OCI-LY7 (cell line): ENCODE results near the gene ALOX5. TPM values are rescaled to one million over a fixed set of nuclear protein-coding genes. Genes with fewer than 3 reads are reported as not detected.

Experiments
- BruUV-seq: library from RNA; stranded (reverse); fragments of 400-500 nt; replicated peaks from 2 replicates; lab custom pipeline; 2021; lab: Mats Ljungman, UMichigan
- CTCF ChIA-PET: fragments of 300-600 bp; sonication (Branson Sonifier 250); formaldehyde crosslinking; loops from one replicate; lab custom pipeline; 2022; ENCODE audit warnings: antibody characterized with exemption; ENCODE audit not compliant: unreplicated experiment; lab: Charles Lee
- POLR2A ChIA-PET: fragments of 300-600 bp; sonication (Branson Sonifier 250); formaldehyde crosslinking; loops from one replicate; lab custom pipeline; 2022; ENCODE audit warnings: antibody characterized with exemption; lab: Charles Lee
- DNase-seq: peaks from one replicate; pipeline ENCODE4 v3.0.0-alpha.2; 2015; ENCODE audit warnings: low spot score
- H2AFZ ChIP-seq: fragments of 200-600 bp; sonication (generic), shearing (Covaris generic); 2 replicates; pipeline ENCODE4 v1.6.1; 2014; ENCODE audit warnings: mild to moderate bottlenecking, antibody characterized with exemption, low read length, moderate library complexity
- H3K27ac ChIP-seq: fragments of 200-600 bp; sonication (generic); 2 replicates; pipeline ENCODE4 v1.5.1; 2014; ENCODE audit warnings: mixed run types, low read depth, mild to moderate bottlenecking, moderate library complexity, low read length, inconsistent platforms; ENCODE audit not compliant: poor library complexity, severe bottlenecking
- H3K36me3 ChIP-seq: fragments of 200-600 bp; sonication (generic); 2 replicates; pipeline ENCODE4 v1.6.1; 2014; ENCODE audit warnings: mild to moderate bottlenecking, antibody characterized with exemption, low read length, moderate library complexity, mixed read lengths; ENCODE audit not compliant: insufficient read depth
- H3K4me1 ChIP-seq: fragments of 200-600 bp; sonication (generic); 2 replicates; pipeline ENCODE4 v1.5.1; 2014; ENCODE audit warnings: mild to moderate bottlenecking, low read length; ENCODE audit not compliant: insufficient read depth, poor library complexity, severe bottlenecking
- H3K4me2 ChIP-seq: fragments of 200-600 bp; sonication (generic); 2 replicates; pipeline ENCODE4 v1.6.1; 2014; ENCODE audit warnings: mild to moderate bottlenecking, low read length
- H3K4me3 ChIP-seq: fragments of 200-600 bp; sonication (generic); 2 replicates; pipeline ENCODE4 v1.5.1; 2014; ENCODE audit warnings: mild to moderate bottlenecking, low read depth, low read length; ENCODE audit not compliant: poor library complexity, severe bottlenecking
- H3K79me2 ChIP-seq: fragments of 200-600 bp; sonication (generic); 2 replicates; pipeline ENCODE4 v1.6.1; 2016; ENCODE audit warnings: low read depth, mild to moderate bottlenecking, low read length, moderate library complexity, mixed read lengths; ENCODE audit not compliant: insufficient read depth
- H3K9me2 ChIP-seq: fragments of 200-600 bp; sonication (generic); 2 replicates; pipeline ENCODE4 v1.6.1; 2016; ENCODE audit warnings: mild to moderate bottlenecking, low read length, mixed read lengths; ENCODE audit not compliant: insufficient read depth
- H3K9me3 ChIP-seq: fragments of 200-600 bp; sonication (generic); 2 replicates; pipeline ENCODE4 v1.6.1; 2014; ENCODE audit warnings: mild to moderate bottlenecking, mixed run types, low read length, mixed read lengths
- H4K20me1 ChIP-seq: fragments of 200-600 bp; sonication (generic); 2 replicates; pipeline ENCODE4 v1.6.1; 2014; ENCODE audit warnings: mild to moderate bottlenecking, antibody characterized with exemption, low read length, moderate library complexity, mixed read lengths; ENCODE audit not compliant: insufficient read depth
- CTCF ChIP-seq: fragments of 200-600 bp; sonication (generic); conservative IDR thresholded peaks from 2 replicates; pipeline ENCODE4 v1.5.1; 2014; ENCODE audit warnings: mild to moderate bottlenecking, antibody characterized with exemption, low read length, moderate library complexity, mixed read lengths
- EZH2phosphoT487 ChIP-seq: fragments of 200-600 bp; sonication (generic); IDR thresholded peaks from 2 replicates; pipeline ENCODE4 v1.6.1; 2018; ENCODE audit warnings: low read depth, borderline replicate concordance, mild to moderate bottlenecking, mixed run types, antibody characterized with exemption, low read length, moderate library complexity, mixed read lengths
- intact Hi-C: fragments of 100-400 bp; cut with micrococcal nuclease; formaldehyde crosslinking; loops from one replicate; pipeline ENCODE4 v1.10.0; 2022; ENCODE audit not compliant: unreplicated experiment
- total RNA-seq, 2 experiments: library from RNA; depleted of rRNA in 1 of 2; stranded (reverse); fragments of >200 nt in 1 of 2; shearing (Covaris generic) in 1 of 2; gene quantifications; 2 replicates each; pipeline ENCODE4 v1.2.3, GENCODE V29; 2014 to 2022

The ALOX5 gene
- total RNA-seq, 2 experiments from 2014 or later: 139 to 164 TPM

- no peaks in the 10 kb centered on the region for H3K9me3 ChIP-seq
- H3K79me2 ChIP-seq: no peaks in the 10 kb centered on the region
- H3K36me3 ChIP-seq: peaks cover 77% of the 10 kb centered on the region
- no peak overlapping the region for H3K4me2 ChIP-seq
- no peak overlapping the region for H3K27ac ChIP-seq
- no peak overlapping the region for H2AFZ ChIP-seq
- intact Hi-C loops: no loop called here
- POLR2A ChIA-PET: interaction anchor here (2.0 kb wide), 1 partner anchor 19 kb away, joined by 4 read pairs; no protein-coding TSS in a partner anchor
- no TSS peak for BruUV-seq
- no peak overlapping the region for H3K4me3 ChIP-seq
- no peak for DNase-seq
- CTCF ChIA-PET: no interaction called here
- TF ChIP-seq EZH2phosphoT487 (no peak), CTCF (peak; percentile 46)
- H3K9me2 ChIP-seq: no peaks in the 10 kb centered on the region
- peaks cover 1% of the 10 kb centered on the region for H3K4me1 ChIP-seq
- no peaks in the 10 kb centered on the region for H4K20me1 ChIP-seq
These were observed 68.6 kb downstream of the ALOX5 start for GRCh38 chr10:45442662-45443061.

- H3K4me1 ChIP-seq: no peaks in the 10 kb centered on the region
- no peaks in the 10 kb centered on the region for H4K20me1 ChIP-seq
- no peaks in the 10 kb centered on the region for H3K79me2 ChIP-seq
- intact Hi-C loops: no loop called here
- TF ChIP-seq EZH2phosphoT487: no peak
- TF ChIP-seq CTCF: no peak
- no peak for DNase-seq
- ChIA-PET POLR2A (interaction anchor here (1.4 kb wide), 1 partner anchor 19 kb away, joined by 4 read pairs; no protein-coding TSS in a partner anchor), CTCF (no interaction called here)
- H3K36me3 ChIP-seq: peaks cover 70% of the 10 kb centered on the region
- no peaks in the 10 kb centered on the region for H3K9me3 ChIP-seq
- no peak overlapping the region for H3K27ac ChIP-seq
- H2AFZ ChIP-seq: no peak overlapping the region
- BruUV-seq: no TSS peak
- H3K9me2 ChIP-seq: no peaks in the 10 kb centered on the region
- H3K4me3 ChIP-seq: no peak overlapping the region
- no peak overlapping the region for H3K4me2 ChIP-seq
These were observed 69.3 kb downstream of the ALOX5 start for GRCh38 chr10:45443101-45444009.

- H3K4me2 ChIP-seq: no peak overlapping the region
- POLR2A ChIA-PET: interaction anchor here (1.4 kb wide), 1 partner anchor 18 kb away, joined by 4 read pairs; no protein-coding TSS in a partner anchor
- no peaks in the 10 kb centered on the region for H3K9me3 ChIP-seq
- no peak for DNase-seq
- H3K4me1 ChIP-seq: no peaks in the 10 kb centered on the region
- peaks cover 63% of the 10 kb centered on the region for H3K36me3 ChIP-seq
- no peak overlapping the region for H3K27ac ChIP-seq
- H3K79me2 ChIP-seq: no peaks in the 10 kb centered on the region
- no TSS peak for BruUV-seq
- H3K4me3 ChIP-seq: no peak overlapping the region
- no peaks in the 10 kb centered on the region for H3K9me2 ChIP-seq
- CTCF ChIA-PET: no interaction called here
- no peak overlapping the region for H2AFZ ChIP-seq
- intact Hi-C loops: no loop called here
- no peaks in the 10 kb centered on the region for H4K20me1 ChIP-seq
- TF ChIP-seq EZH2phosphoT487 (no peak), CTCF (no peak)
These were observed 70.0 kb downstream of the ALOX5 start for GRCh38 chr10:45444022-45444421.
